NCI-H2196 (cell line): ENCODE results near the gene AHSP.
"Not testable (repeated sequence)": the region's sequence is repeated elsewhere in the genome, so short reads cannot be mapped to it uniquely, and the experiment has no call there.

Source experiments
- DNase-seq: peaks from one replicate; lab custom pipeline; 2025; ENCODE audit not compliant: unreplicated experiment; lab: John Stamatoyannopoulos, UW

The AHSP gene, protein sequence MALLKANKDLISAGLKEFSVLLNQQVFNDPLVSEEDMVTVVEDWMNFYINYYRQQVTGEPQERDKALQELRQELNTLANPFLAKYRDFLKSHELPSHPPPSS

DNA sequence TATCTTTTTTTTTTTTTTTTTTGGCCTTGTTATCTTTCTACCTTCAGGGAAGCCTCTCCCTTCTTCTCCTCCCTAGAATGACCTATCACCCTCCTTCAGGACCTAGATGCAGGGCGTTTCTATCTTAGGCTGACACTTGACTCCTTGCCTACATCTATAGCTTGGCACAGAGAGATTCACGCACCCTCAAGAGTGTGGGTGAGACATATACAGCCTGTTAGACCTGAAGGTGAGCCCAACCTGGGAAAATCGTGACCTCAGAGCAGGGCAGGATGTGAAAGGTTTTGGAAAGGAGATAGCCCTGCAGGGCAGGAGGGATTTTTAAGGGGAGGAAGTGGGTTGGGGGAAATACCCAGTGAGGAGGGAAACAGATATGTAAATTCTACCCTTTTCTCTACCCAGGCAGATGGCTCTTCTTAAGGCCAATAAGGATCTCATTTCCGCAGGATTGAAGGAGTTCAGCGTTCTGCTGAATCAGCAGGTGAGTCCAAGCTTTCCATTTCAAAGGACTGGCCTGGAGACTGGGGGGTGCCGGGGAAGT, at the start of gene AHSP:
TSS of gene AHSP (plus strand) at position 167 of the 541 bp plus-strand sequence. CDS start at position 407, 240 bp downstream.
- no peak for DNase-seq

DNA sequence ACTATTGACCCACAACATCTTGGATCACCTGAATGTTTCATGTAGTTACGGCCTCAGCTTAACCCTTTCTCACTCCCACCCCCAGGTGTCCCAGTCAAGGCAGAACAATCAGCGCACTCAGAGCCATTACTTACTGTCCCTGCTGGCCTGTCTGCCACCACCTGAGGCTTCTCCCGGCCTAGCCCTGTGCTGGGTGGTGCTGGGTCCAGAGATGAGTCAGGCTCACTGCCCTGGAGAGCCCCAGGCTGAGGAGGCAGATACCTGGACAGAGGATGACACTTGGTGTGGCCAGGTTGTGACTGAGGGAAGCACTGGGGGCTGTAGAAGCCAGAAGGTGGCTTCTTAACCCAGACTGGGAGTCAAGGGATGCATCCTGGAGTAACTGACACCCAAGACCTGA, 48.7 kb upstream of the AHSP start:
- DNase-seq: no peak

DNA sequence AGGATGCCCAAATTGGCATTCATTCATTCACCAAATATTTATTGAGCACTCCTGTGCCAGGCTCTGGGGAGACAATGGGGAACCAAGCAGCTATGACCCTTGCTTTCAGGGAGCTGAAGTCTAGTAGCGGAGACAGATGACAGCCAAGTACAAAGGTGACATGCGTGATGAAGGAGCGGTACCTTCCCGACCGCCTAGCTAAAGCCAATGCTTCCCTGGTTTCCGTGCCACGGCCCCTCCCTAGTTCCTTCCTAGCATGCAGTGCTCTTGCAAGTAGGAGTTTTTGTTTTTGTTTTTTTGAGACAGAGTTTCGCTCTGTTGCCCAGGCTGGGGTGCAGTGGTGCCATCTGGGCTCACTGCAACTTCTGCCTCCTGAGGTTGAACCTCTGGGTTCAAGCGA, 47.9 kb upstream of the AHSP start:
- no peak for DNase-seq

- peak; percentile 20 for DNase-seq
Observed at GRCh38 chr16:31480851-31481536, 46.7 kb upstream of the AHSP start.

DNA sequence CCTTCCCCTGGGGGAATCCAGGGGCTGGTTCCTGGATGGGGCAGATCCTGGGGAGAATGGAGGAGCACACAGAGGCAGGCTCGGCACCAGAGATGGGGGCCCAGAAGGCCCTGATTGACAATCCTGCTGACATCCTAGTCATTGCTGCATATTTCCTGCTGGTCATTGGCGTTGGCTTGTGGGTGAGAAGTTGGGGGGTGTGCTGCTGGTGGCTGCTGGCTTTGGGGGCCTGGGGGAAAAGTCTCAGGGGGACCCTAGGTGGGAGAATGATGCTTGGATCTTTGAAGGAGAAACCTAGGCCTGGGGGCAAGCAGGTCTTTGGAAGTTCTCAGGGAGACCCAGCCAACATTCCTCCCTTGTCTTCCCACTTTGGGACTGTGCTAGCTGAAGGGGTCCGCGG, 44.6 kb upstream of the AHSP start, which contains the start of gene SLC5A2:
TSS of gene SLC5A2 (plus strand) at position 43 of the 400 bp plus-strand sequence. CDS start at position 57, 14 bp downstream.
- no peak for DNase-seq

DNA sequence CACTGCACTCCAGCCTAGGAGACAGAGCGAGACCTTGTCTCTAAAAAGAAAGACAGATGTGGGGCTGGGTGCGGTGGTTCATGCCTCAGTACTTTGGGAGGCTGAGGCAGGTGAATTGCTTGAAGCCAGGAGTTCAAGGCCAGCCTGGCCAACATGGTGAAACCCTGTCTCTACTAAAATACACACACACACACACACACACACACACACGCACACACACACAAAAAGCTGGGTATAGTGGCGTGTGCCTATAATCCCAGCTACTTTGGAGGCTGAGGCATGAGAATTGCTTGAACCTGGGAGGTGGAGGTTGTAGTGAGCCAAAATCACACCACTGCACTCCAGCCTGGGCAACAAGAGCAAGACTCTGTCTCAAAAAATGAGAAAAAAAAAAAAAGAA, 43.7 kb upstream of the AHSP start:
- DNase-seq: not testable (repeated sequence)

- no peak for DNase-seq
Observed at GRCh38 chr16:31484491-31485171, 43.1 kb upstream of the AHSP start.

- no peak for DNase-seq
Observed at GRCh38 chr16:31485571-31485970, 42.1 kb upstream of the AHSP start.

DNA sequence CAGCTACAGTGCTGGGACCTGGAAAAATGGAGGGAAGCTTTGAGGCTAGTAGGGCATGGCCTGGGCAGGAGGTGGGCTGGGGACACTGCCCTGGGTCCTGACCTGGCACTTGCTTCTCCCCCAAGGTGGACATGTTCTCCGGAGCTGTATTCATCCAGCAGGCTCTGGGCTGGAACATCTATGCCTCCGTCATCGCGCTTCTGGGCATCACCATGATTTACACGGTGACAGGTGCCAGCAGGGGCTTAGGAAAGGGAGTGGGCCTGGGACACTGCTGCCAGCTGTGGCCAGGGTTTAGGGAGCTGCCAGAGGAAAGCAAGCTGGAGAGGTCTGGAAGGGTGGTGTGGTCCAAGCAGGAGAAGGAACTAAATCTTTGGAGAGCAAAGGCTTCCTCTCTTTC, 41.7 kb upstream of the AHSP start:
- no peak for DNase-seq

- no peak for DNase-seq
Observed at GRCh38 chr16:31487071-31487719, 40.5 kb upstream of the AHSP start.

GRCh38 chr16:31487720-31488467, 39.8 kb upstream of the AHSP start:
- peak; percentile 79 for DNase-seq

GRCh38 chr16:31488468-31489297, 39.0 kb upstream of the AHSP start:
- DNase-seq: no peak

- DNase-seq: no peak
Observed at GRCh38 chr16:31489298-31489564, 38.5 kb upstream of the AHSP start.

DNA sequence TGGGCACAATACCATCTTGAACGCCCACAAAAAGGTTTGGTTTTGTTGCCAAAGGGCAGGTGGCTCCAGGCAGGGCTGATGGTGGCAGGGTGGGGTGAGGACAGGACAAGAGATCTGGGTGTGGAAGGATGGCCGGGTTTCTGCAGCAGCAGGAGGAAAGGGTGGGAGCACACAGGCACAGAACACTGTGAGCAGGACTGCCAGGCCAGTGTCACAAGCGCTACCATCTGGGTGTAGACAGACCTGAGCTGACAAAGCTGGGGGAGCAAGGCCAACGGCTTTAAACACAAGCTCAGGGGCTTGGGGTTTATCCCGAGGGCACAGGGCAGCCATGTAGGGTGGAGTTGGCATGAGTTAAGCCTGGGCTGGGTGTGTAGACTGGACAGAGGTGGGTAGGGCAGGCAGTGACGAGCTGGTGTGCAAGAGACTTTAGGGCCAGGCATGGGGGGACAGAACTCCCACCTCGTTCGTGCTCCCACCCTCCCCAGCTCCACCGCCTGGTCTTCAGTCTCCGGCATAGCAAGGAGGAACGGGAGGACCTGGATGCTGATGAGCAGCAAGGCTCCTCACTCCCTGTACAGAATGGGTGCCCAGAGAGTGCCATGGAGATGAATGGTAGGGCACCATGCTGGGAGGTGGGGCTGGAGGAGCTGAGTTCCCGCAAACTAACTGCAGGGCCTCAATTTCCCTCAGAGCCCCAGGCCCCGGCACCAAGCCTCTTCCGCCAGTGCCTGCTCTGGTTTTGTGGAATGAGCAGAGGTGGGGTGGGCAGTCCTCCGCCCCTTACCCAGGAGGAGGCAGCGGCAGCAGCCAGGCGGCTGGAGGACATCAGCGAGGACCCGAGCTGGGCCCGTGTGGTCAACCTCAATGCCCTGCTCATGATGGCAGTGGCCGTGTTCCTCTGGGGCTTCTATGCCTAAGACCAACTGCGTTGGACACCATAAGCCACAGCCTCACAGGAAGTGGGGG, 37.8 kb upstream of the AHSP start:
- DNase-seq: no peak

GRCh38 chr16:31491778-31492418, 35.8 kb upstream of the AHSP start:
- DNase-seq: no peak

GRCh38 chr16:31493506-31494125, 34.1 kb upstream of the AHSP start:
- DNase-seq: no peak

GRCh38 chr16:31496670-31497069, 31.0 kb upstream of the AHSP start:
- DNase-seq: no peak

- no peak for DNase-seq
Observed at GRCh38 chr16:31498493-31498892, 29.2 kb upstream of the AHSP start.
